Upper lobe of right lung (tissue), 1 donor: ENCODE data around the gene GP9. TPM values are rescaled to one million over a fixed set of nuclear protein-coding genes. Genes with fewer than 3 reads are reported as not detected.

ENCODE experiments used
- ATAC-seq: fragments of 200-7000 bp; cut with Tn5 transposase; one replicate; pipeline ENCODE4 v1.9.1; 2020; ENCODE audit warnings: mild to moderate bottlenecking, moderate library complexity
- DNase-seq: peaks from one replicate; pipeline ENCODE4 v3.0.0-alpha.2; 2020
- H3K27ac ChIP-seq: fragments of 200-600 bp; one replicate; pipeline ENCODE4 v1.8.0; 2022
- H3K27me3 ChIP-seq: fragments of 200-600 bp; one replicate; pipeline ENCODE4 v1.8.0; 2022; ENCODE audit warnings: mild to moderate bottlenecking
- H3K36me3 ChIP-seq: fragments of 200-600 bp; one replicate; pipeline ENCODE4 v1.8.0; 2022
- H3K4me1 ChIP-seq: fragments of 200-600 bp; one replicate; pipeline ENCODE4 v1.8.0; 2022
- H3K4me3 ChIP-seq: fragments of 200-600 bp; one replicate; pipeline ENCODE4 v1.8.0; 2022; ENCODE audit warnings: mild to moderate bottlenecking
- H3K9me3 ChIP-seq: fragments of 200-600 bp; one replicate; pipeline ENCODE4 v1.8.0; 2022
- CTCF ChIP-seq: fragments of 200-600 bp; IDR thresholded peaks from one replicate; pipeline ENCODE4 v1.8.0; 2022; ENCODE audit warnings: antibody characterized with exemption
- intact Hi-C: fragments of 100-400 bp; cut with DNase I; formaldehyde crosslinking; loops from one replicate; pipeline ENCODE4 v1.11.0; 2022
- total RNA-seq: library from RNA; stranded (reverse); fragmentation: NEBNext Ultra II Directional; extraction: Animal tissue kit (Norgen Biotek cat#: 25700); gene quantifications from one replicate; pipeline ENCODE4 v1.2.1, GENCODE V29; 2021
- donor health status: DM: no; HTN: yes; CAD: no; lungs with severe emphysema.

Gene GP9
- total RNA-seq, 1 donor from 2014 or later, result 1.2 TPM

- Histone ChIP-seq H3K27ac (peak overlapping the region; percentile 44), H3K4me1 (peaks cover 27% of the 10 kb centered on the region), H3K27me3 (no peaks in the 10 kb centered on the region), H3K4me3 (no peak overlapping the region), H3K36me3 (no peaks in the 10 kb centered on the region), H3K9me3 (no peaks in the 10 kb centered on the region)
- peak; percentile 61 for DNase-seq
- no peak for TF ChIP-seq CTCF
- intact Hi-C loops, result no loop called here
- peak; percentile 14 for ATAC-seq
These were observed 7.9 kb upstream of the GP9 start for GRCh38 chr3:129052675-129053074.

- peaks cover 33% of the 10 kb centered on the region for H3K4me1 ChIP-seq
- no peak overlapping the region for H3K27ac ChIP-seq
- H3K4me3 ChIP-seq, result no peak overlapping the region
- TF ChIP-seq CTCF, result no peak
- intact Hi-C loops, result no loop called here
- ATAC-seq, result peak; percentile 3
- DNase-seq, result no peak
- no peaks in the 10 kb centered on the region for H3K27me3 ChIP-seq
- H3K36me3 ChIP-seq, result no peaks in the 10 kb centered on the region
- no peaks in the 10 kb centered on the region for H3K9me3 ChIP-seq
These were observed 5.9 kb upstream of the GP9 start for GRCh38 chr3:129054605-129055104.

- intact Hi-C loops, result no loop called here
- Histone ChIP-seq H3K36me3 (no peaks in the 10 kb centered on the region), H3K27me3 (no peaks in the 10 kb centered on the region), H3K4me3 (no peak overlapping the region), H3K4me1 (peaks cover 30% of the 10 kb centered on the region), H3K27ac (no peak overlapping the region), H3K9me3 (no peaks in the 10 kb centered on the region)
- no peak for TF ChIP-seq CTCF
- ATAC-seq (no peak), DNase-seq (no peak)
These were observed 4.0 kb upstream of the GP9 start for GRCh38 chr3:129056451-129057173.

GRCh38 chr3:129057249-129057648 lies 3.3 kb upstream of the GP9 start:
- Histone ChIP-seq H3K36me3 (no peaks in the 10 kb centered on the region), H3K27ac (no peak overlapping the region), H3K9me3 (no peaks in the 10 kb centered on the region), H3K4me3 (no peak overlapping the region), H3K4me1 (peaks cover 25% of the 10 kb centered on the region), H3K27me3 (no peaks in the 10 kb centered on the region)
- DNase-seq (no peak), ATAC-seq (no peak)
- intact Hi-C loops, result no loop called here
- no peak for TF ChIP-seq CTCF

DNA sequence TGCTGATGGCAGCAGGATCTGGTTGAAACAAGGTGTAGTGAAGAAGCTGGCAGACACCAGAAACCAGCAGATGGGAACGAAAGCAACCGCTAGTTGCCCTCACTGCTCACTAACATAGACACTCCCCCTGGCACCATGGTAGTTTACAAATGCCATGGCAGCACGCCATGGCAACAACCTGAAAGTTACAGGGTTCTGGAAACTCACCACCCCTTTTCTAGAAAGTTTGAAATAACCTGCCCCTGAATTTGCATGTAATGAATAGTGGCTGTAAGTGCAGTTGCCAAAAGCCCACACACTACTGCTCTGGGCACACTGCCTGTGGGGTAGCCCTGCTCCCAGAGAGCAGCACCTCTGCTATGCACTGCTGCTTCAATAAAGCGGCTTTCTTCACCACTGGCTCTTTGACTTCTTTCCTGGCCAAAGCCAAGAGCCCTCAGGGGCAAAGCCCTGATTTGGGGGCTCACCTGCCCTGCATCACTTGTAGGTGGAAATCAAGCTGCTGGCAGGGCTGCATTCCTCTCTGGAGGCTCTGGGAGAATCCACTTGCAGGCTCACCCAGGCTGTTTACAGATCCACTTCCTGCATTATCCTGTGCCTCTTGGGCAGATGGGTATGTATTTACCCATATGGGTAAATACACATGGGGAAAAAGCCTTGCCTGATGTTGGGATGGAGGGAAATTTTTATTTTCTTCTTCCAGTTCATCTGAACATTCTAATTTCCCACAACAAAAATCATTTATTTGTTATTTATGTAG lies 2.0 kb upstream of the GP9 start:
- ATAC-seq (no peak), DNase-seq (no peak)
- no peaks in the 10 kb centered on the region for H3K27me3 ChIP-seq
- TF ChIP-seq CTCF, result no peak
- H3K4me3 ChIP-seq, result no peak overlapping the region
- no peak overlapping the region for H3K27ac ChIP-seq
- intact Hi-C loops, result no loop called here
- peaks cover 15% of the 10 kb centered on the region for H3K4me1 ChIP-seq
- no peaks in the 10 kb centered on the region for H3K9me3 ChIP-seq
- H3K36me3 ChIP-seq, result no peaks in the 10 kb centered on the region
